ENCODE results near the gene CIAO2A. TPM values are rescaled to one million over a fixed set of nuclear protein-coding genes. Genes with fewer than 3 reads are reported as not detected.

Gene CIAO2A
- total RNA-seq, 4 donors from 2014 or later: 21.4 to 53.8 (median 34.3) TPM

DNA sequence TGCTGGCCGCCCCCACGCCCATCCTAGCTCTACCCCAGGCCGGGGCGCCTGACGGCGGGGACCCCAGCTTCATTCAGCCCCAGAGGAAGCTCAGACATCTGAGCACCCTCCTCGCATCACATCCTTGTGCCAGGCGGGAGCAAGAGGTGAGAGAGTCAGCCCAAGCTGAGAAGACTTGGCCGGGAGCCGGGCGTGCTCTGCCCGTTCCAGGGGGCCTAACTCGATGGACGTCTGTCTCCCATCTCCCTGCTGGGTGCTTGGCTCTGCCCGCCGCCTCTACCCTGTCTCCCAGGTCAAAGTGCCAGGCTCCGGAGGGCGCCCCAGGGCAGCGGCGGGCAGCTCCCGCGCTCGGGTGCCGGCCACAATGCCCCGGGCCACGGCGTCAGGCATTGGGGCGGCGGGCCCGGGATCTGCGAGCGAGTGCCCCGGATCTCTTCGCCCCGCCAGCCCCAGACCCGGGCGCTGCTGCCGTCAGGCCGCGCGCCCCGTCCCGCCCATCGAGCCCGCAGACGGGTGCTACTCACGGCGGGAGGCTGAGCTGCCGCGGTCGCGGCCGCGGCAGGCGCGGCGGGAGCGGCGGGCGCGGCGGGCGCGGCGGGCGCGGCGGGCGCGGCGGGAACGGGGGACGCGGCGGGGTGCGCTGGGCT lies 47.7 kb downstream of the CIAO2A start:
- DNase-seq: peak in 1 of 2 donors; percentile 28
- Histone ChIP-seq H3K4me3 (peak overlapping the region; percentile 35 to 47), H3K9me3 (no peaks in the 10 kb centered on the region), H3K36me3 (no peaks in the 10 kb centered on the region), H3K27me3 (no peaks in the 10 kb centered on the region), H3K4me1 (no peaks in the 10 kb centered on the region), H3K27ac (no peak overlapping the region)
- TF ChIP-seq CTCF (IDR thresholded peaks at IDR 0.05) (no peak), POLR2A (IDR thresholded peaks at IDR 0.05) (no peak)
- intact Hi-C loops (cut with DNase I; ENCODE audit: low total_unique reads): no loop called here

DNA sequence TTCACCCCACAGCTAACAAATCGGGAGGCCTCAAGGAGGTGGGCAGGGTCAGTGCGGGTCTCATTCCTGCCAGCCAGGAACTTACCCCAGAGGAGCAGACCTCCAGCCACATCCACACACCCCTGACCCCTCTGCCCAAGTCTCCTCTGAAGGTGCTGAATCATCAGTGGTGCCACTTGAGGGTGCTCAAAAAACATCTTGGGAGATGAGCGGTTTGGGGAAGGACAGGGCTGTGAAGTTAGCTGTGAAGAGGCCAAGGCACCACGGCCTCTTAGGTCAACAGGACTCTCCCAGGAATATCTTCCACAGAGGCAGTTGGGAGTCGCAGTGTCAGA lies 48.6 kb downstream of the CIAO2A start:
- no peaks in the 10 kb centered on the region for H3K9me3 ChIP-seq
- H3K27ac ChIP-seq: no peak overlapping the region
- intact Hi-C loops (cut with DNase I; ENCODE audit: low total_unique reads): no loop called here
- H3K4me3 ChIP-seq: no peak overlapping the region
- no peaks in the 10 kb centered on the region for H3K36me3 ChIP-seq
- H3K4me1 ChIP-seq: no peaks in the 10 kb centered on the region
- TF ChIP-seq POLR2A (IDR thresholded peaks at IDR 0.05): no peak
- H3K27me3 ChIP-seq: no peaks in the 10 kb centered on the region
- DNase-seq: no peak

GRCh38 chr15:64044300-64045100 lies 49.1 kb downstream of the CIAO2A start:
- intact Hi-C loops (cut with DNase I; ENCODE audit: low total_unique reads): no loop called here
- H3K27ac ChIP-seq: no peak overlapping the region
- TF ChIP-seq CTCF (IDR thresholded peaks at IDR 0.05) (no peak), POLR2A (IDR thresholded peaks at IDR 0.05) (no peak)

GRCh38 chr15:64038878-64039610 lies 54.6 kb downstream of the CIAO2A start:
- DNase-seq: no peak
- Histone ChIP-seq H3K36me3 (no peaks in the 10 kb centered on the region), H3K9me3 (no peaks in the 10 kb centered on the region), H3K27ac (no peak overlapping the region), H3K4me3 (no peak overlapping the region), H3K4me1 (no peaks in the 10 kb centered on the region), H3K27me3 (no peaks in the 10 kb centered on the region)
- TF ChIP-seq CTCF (IDR thresholded peaks at IDR 0.05): no peak
- no peak for TF ChIP-seq POLR2A (IDR thresholded peaks at IDR 0.05)
- intact Hi-C loops (cut with DNase I; ENCODE audit: low total_unique reads): no loop called here

More at GRCh38 chr15:64044300-64045100, 49.1 kb downstream of the CIAO2A start:
- Histone ChIP-seq H3K9me3 (no peaks in the 10 kb centered on the region), H3K27me3 (no peaks in the 10 kb centered on the region), H3K4me3 (no peak overlapping the region), H3K4me1 (no peaks in the 10 kb centered on the region), H3K36me3 (no peaks in the 10 kb centered on the region)
- no peak for DNase-seq

GRCh38 chr15:64037966-64038365 lies 55.7 kb downstream of the CIAO2A start:
- no peaks in the 10 kb centered on the region for H3K9me3 ChIP-seq
- no peaks in the 10 kb centered on the region for H3K27me3 ChIP-seq
- H3K36me3 ChIP-seq: no peaks in the 10 kb centered on the region
- DNase-seq: no peak
- intact Hi-C loops (cut with DNase I; ENCODE audit: low total_unique reads): no loop called here
- TF ChIP-seq POLR2A (IDR thresholded peaks at IDR 0.05): no peak
- no peak for TF ChIP-seq CTCF (IDR thresholded peaks at IDR 0.05)
- no peak overlapping the region for H3K4me3 ChIP-seq
- H3K4me1 ChIP-seq: no peaks in the 10 kb centered on the region
- H3K27ac ChIP-seq: no peak overlapping the region
